Measurements from ENCODE around the gene GATA1. TPM values are rescaled to one million over a fixed set of nuclear protein-coding genes. Genes with fewer than 3 reads are reported as not detected.

The GATA1 gene
- total and polyA plus RNA-seq, 2 experiments from 2014 or later: not detected

GRCh38 chrX:48802089-48802904 lies 15.9 kb downstream of the GATA1 start:
- Histone ChIP-seq H3K27me3 (no peaks in the 10 kb centered on the region), H3K9me3 (ENCODE audit: low read depth) (no peaks in the 10 kb centered on the region), H2AFZ (no peak overlapping the region), H3K4me2 (peak overlapping the region; percentile 72), H3K4me1 (ENCODE audit: insufficient read depth) (no peaks in the 10 kb centered on the region), H3K4me3 (peak overlapping the region; percentile 22), H3K27ac (peak overlapping the region; percentile 97), H4K20me1 (ENCODE audit: insufficient read depth, poor library complexity, severe bottlenecking) (no peaks in the 10 kb centered on the region), H3K79me2 (no peaks in the 10 kb centered on the region), H3K9me2 (replicated peaks; ENCODE audit: insufficient read depth) (no peaks in the 10 kb centered on the region), H3K36me3 (replicated peaks; ENCODE audit: insufficient read depth, low read depth) (no peaks in the 10 kb centered on the region)
- peak; percentile 87 for DNase-seq (ENCODE audit: low spot score)
- TF ChIP-seq EZH2 (IDR thresholded peaks at IDR 0.05; ENCODE audit: borderline replicate concordance) (no peak), EZH2phosphoT487 (IDR thresholded peaks at IDR 0.05; ENCODE audit: low read depth, severe bottlenecking, unreplicated experiment) (no peak)
- TF ChIP-seq, protein P1, sequence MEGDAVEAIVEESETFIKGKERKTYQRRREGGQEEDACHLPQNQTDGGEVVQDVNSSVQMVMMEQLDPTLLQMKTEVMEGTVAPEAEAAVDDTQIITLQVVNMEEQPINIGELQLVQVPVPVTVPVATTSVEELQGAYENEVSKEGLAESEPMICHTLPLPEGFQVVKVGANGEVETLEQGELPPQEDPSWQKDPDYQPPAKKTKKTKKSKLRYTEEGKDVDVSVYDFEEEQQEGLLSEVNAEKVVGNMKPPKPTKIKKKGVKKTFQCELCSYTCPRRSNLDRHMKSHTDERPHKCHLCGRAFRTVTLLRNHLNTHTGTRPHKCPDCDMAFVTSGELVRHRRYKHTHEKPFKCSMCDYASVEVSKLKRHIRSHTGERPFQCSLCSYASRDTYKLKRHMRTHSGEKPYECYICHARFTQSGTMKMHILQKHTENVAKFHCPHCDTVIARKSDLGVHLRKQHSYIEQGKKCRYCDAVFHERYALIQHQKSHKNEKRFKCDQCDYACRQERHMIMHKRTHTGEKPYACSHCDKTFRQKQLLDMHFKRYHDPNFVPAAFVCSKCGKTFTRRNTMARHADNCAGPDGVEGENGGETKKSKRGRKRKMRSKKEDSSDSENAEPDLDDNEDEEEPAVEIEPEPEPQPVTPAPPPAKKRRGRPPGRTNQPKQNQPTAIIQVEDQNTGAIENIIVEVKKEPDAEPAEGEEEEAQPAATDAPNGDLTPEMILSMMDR (IDR thresholded peaks at IDR 0.05; ENCODE audit: poor library complexity): no peak
- 36% methylated on average over 20 of the region's 40 CpGs for WGBS (ENCODE audit: low lambda C conversion rate, missing lambda C conversion rate)

DNA sequence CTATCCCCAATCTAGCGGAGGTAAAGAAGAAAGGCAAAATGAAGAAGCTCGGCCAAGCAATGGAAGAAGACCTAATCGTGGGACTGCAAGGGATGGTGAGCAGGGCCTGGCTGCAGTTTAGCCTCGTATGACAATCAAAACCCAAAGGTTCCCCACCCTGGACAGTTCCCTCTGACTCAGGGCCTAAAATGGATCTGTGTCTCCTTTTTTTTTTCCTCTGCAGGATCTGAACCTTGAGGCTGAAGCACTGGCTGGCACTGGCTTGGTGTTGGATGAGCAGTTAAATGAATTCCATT lies 16.5 kb downstream of the GATA1 start:
- Histone ChIP-seq H2AFZ (no peak overlapping the region), H4K20me1 (ENCODE audit: insufficient read depth, poor library complexity, severe bottlenecking) (no peaks in the 10 kb centered on the region), H3K9me3 (ENCODE audit: low read depth) (no peaks in the 10 kb centered on the region), H3K27me3 (no peaks in the 10 kb centered on the region), H3K27ac (peak overlapping the region; percentile 97), H3K4me1 (ENCODE audit: insufficient read depth) (no peaks in the 10 kb centered on the region), H3K36me3 (replicated peaks; ENCODE audit: insufficient read depth, low read depth) (no peaks in the 10 kb centered on the region), H3K79me2 (no peaks in the 10 kb centered on the region), H3K4me2 (peak overlapping the region; percentile 72), H3K9me2 (replicated peaks; ENCODE audit: insufficient read depth) (no peaks in the 10 kb centered on the region), H3K4me3 (peak overlapping the region; percentile 22)
- DNase-seq (ENCODE audit: low spot score): no peak
- TF ChIP-seq, protein P1 (IDR thresholded peaks at IDR 0.05; ENCODE audit: poor library complexity): no peak
- TF ChIP-seq EZH2phosphoT487 (IDR thresholded peaks at IDR 0.05; ENCODE audit: low read depth, severe bottlenecking, unreplicated experiment) (no peak), EZH2 (IDR thresholded peaks at IDR 0.05; ENCODE audit: borderline replicate concordance) (no peak)
- WGBS (ENCODE audit: low lambda C conversion rate, missing lambda C conversion rate): 56% methylated on average over 4 of the region's 4 CpGs

- no peaks in the 10 kb centered on the region for H4K20me1 ChIP-seq (ENCODE audit: insufficient read depth, poor library complexity, severe bottlenecking)
- TF ChIP-seq, protein P1 (IDR thresholded peaks at IDR 0.05; ENCODE audit: poor library complexity): no peak
- no peak for TF ChIP-seq EZH2phosphoT487 (IDR thresholded peaks at IDR 0.05; ENCODE audit: low read depth, severe bottlenecking, unreplicated experiment)
- TF ChIP-seq EZH2 (IDR thresholded peaks at IDR 0.05; ENCODE audit: borderline replicate concordance): no peak
- H2AFZ ChIP-seq: no peak overlapping the region
These were observed 19.7 kb downstream of the GATA1 start for GRCh38 chrX:48806081-48806480.

More at GRCh38 chrX:48806081-48806480, 19.7 kb downstream of the GATA1 start:
- no peak overlapping the region for H3K4me2 ChIP-seq
- no peak for DNase-seq (ENCODE audit: low spot score)
- no peaks in the 10 kb centered on the region for H3K4me1 ChIP-seq (ENCODE audit: insufficient read depth)
- no peaks in the 10 kb centered on the region for H3K79me2 ChIP-seq
- H3K4me3 ChIP-seq: no peak overlapping the region
- 92% methylated on average over 4 of the region's 4 CpGs for WGBS (ENCODE audit: low lambda C conversion rate, missing lambda C conversion rate)
- H3K27ac ChIP-seq: no peak overlapping the region
- H3K36me3 ChIP-seq (replicated peaks; ENCODE audit: insufficient read depth, low read depth): no peaks in the 10 kb centered on the region
- H3K9me3 ChIP-seq (ENCODE audit: low read depth): no peaks in the 10 kb centered on the region
- no peaks in the 10 kb centered on the region for H3K9me2 ChIP-seq (replicated peaks; ENCODE audit: insufficient read depth)
- no peaks in the 10 kb centered on the region for H3K27me3 ChIP-seq

All from hepatocyte (in vitro differentiated cells).